CMK (cell line): Measurements from ENCODE around the gene COL23A1.
"Not testable (repeated sequence)": the region's sequence is repeated elsewhere in the genome, so short reads cannot be mapped to it uniquely, and the experiment has no call there.

Experiments
- DNase-seq: peaks from one replicate; pipeline ENCODE4 v3.0.0-alpha.2; 2010; ENCODE audit warnings: low read depth

Gene COL23A1

GRCh38 chr5:178504340-178504960 is 85.7 kb downstream of the COL23A1 start:
- no peak for DNase-seq

DNA sequence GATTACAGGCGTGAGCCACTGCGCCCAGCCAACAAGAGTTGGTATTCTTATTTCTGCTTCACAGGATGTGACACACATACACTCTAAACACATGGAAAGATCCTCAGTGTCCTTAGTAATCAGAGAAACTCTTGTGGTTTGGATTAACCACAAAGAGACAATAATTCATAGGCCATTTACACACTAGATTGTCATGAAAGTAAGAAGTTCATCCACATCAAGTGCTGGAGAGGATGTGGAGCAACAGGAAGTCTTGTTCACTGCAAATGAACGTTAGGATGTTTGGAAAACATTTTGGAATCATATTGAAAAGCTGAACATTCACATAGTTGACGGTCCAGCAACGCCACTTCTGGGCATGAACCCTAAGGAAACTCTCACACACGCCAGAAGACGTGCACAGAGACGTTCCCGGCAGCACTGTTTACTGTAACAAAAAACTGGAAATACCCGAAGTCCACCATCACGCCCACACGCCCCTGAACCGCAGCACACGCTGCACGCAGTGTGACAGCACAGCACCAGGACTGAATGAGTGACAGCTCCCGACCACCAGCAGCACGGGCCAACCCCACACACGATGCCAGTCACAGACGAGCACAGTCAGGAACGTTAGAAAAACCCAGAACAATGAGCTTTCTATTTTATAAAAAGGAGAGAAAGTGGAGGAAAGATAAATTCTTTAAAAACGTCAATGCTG is 87.6 kb downstream of the COL23A1 start:
- no peak for DNase-seq

GRCh38 chr5:178499352-178499751 is 90.8 kb downstream of the COL23A1 start:
- no peak for DNase-seq

- no peak for DNase-seq
Observed at GRCh38 chr5:178496642-178497041, 93.6 kb downstream of the COL23A1 start.

- no peak for DNase-seq
Observed at GRCh38 chr5:178496214-178496613, 94.0 kb downstream of the COL23A1 start.

- no peak for DNase-seq
Observed at GRCh38 chr5:178495706-178496105, 94.5 kb downstream of the COL23A1 start.

GRCh38 chr5:178492278-178492677 is 97.9 kb downstream of the COL23A1 start:
- DNase-seq: no peak

DNA sequence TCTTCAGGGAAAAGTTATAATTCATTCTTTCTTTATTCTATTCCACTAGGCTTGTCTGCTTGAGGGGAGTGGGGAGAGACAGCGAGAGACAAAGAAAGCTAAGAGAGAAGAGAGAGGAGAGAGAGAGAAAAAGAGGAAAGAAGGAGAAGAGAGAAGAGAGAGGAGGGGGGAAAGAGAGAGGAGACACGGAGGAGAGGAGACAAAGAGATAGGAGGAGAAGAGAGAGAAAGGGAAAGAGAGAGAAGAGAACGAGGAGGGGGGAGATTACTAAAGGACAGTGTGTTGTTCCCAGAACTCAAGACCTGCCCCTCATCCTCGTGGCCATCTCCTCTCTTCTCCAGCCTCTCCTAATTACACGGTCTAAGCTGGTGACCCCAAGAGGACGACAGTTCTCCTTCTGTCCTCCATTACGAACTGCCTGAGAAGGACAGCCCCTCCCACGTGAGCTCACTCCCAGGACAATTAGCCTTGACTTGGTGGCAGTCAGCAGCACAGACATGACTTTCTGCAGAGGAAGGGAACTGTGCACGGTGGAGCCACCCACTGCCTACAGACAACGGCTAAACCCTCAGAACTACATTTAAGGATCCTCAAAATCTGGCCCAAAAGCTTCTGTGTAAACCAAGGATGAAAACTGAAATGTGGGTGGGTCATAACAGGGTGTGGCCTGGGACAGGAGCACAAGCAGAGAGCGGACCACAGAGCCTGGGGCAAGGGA is 99.1 kb downstream of the COL23A1 start:
- DNase-seq: no peak

DNA sequence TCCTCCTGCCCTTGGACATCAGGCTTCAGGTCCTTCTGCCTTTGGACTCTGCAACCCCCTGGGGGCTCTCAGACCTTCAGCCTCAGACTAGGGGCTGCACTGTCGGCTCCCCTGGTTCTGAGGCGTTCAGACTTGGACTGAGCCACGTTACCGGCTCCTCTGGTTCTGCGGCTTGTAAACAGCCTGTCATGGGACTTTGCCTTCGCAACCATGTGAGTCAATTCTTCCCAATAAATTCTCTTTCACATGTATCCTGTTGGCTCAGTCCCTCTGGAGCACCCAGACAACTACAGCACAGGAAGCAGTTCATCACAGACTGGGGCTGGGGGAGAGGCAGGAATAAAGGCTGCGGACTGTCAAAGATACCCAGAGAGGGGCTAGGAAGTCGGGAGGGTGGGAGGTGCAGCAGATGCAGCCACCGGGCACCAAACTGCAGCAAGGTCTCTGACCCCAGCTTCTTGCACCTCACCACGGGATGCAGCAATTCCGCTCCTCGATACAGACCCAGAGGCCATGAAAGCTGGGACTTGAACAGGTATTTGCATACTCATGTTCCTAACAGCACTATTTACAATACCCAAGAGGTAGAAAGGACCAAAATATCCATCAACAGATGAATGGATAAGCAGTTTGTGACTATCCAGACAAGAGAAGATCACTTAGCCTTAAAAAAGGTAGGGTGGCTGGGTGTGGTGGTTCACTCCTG is 100.8 kb downstream of the COL23A1 start:
- no peak for DNase-seq

DNA sequence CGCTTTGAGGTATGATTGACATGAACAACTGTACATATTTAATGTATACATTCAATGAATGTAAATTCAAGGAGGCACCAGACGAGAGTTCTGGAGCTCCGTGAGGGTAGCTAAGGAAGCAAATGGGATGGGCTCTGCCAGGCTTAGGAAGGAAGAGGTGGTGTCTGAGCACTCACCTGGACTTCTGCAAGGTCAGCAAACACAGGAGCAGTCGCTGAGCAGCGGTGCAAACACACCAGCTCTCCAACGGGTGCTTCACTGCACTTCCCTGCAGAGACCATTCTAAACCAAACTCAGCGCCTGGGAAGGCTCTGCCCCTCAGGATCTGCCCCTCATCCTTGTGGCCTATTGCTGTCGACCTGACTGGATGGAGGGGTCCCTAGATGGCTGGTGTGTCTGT is 101.5 kb downstream of the COL23A1 start:
- DNase-seq: no peak

- DNase-seq: no peak
Observed at GRCh38 chr5:178487911-178488600, 102.1 kb downstream of the COL23A1 start.

DNA sequence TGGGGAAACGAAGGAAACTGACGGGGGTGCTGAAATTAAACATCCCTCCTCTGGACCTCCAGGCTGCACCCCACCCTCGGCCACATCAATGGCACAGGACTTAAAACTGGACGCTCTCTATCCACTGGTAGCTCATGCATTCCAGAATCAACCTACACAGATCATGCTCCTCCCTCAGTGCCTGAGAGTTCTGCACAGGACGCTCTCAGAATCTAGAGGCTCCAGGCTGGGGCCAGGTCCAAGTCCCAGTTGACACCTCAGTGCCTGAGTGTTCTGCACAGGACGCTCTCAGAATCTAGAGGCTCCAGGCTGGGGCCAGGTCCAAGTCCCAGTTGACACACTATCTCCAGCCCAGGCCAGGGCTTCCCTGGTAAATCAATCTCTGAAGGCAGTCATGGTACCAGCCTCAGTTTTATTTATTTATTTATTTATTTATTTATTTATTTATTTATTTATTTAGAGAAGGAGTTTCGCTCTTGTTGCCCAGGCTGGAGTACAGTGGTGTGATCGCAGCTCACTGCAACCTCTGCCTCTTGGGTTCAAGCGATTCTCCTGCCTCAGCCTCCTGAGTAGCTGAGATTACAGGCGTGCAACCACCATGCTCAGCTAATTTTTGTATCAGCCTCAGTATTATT is 103.2 kb downstream of the COL23A1 start:
- DNase-seq: not testable (repeated sequence)

DNA sequence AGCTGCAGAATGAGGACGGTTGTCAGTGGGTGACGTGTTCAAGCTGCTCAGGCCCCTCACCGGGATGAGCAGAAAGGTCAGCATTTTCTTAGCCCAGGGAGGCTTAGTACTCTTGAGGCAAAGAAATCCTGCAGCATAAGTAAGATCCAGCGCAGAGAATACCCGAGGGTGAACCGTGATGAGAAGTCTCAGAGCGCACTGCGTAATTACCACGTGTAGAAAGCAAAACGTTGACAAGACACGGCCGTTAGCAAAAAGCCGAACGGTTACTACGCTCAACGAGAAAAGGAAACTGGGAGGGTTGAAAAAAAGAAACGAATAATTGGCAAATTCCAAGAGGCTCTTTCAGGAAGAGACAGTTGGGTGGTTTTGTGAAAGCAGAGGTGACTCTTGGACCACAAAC is 104.0 kb downstream of the COL23A1 start:
- no peak for DNase-seq

- no peak for DNase-seq
Observed at GRCh38 chr5:178483620-178484019, 106.6 kb downstream of the COL23A1 start.

- DNase-seq: no peak
Observed at GRCh38 chr5:178479261-178479660, 110.9 kb downstream of the COL23A1 start.

GRCh38 chr5:178478370-178478769 is 111.8 kb downstream of the COL23A1 start:
- no peak for DNase-seq

- DNase-seq: no peak
Observed at GRCh38 chr5:178477802-178478201, 112.4 kb downstream of the COL23A1 start.

DNA sequence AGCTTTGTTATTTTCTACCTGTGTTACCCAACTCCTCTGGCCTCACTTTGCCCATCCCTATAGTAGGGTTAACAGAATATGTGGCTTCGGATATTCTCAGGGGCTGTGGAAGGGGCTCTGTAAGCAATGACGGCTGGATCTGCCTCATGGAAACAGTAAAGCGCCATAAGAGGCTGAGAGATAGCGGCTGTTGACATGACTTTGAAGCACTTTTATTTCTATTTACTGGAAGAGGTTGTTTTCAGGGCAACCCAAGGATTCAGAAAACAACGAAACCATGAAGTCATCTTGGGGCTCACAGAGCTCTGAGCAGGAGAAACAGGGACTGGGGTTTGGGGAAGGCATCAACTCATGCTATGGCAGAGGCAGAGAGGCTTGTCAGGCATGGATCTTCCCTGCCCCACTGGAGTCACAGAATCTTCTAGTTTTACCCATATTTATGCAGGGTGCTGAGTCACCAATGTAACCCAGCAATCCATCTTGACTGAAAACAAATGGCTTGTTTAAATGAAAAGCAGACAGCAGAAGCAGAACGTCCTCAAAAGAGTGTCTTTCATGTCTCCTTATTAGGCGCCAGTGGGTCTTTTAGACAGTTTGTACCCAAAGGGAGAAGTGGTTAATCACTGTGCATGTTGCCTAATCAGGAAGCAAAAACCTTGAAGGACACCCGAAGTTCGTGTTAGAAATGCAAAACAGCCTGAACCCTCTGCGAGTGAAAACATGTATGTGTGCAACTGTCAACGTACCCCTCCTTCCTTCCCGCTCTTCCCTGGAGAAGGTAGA is 113.0 kb downstream of the COL23A1 start:
- no peak for DNase-seq

DNA sequence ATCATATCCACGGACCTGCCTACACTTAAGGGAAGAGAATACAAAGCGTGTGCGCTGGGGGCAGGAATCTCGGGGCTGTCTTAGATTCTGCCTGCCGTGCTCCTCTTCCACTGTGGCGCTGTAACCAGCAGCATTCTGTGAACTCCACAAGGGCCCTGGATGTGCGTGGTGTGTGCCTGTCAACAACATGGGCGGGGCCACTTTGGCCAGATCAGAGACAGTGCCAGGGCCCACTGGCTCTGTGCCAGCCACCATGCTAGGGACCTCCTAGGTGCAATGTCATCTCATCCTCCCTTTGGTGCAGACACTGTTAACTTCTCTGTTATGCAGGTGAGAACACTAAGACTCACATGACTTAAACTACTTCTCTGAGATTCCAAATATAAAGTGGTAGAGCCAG is 113.7 kb downstream of the COL23A1 start:
- DNase-seq: no peak

DNA sequence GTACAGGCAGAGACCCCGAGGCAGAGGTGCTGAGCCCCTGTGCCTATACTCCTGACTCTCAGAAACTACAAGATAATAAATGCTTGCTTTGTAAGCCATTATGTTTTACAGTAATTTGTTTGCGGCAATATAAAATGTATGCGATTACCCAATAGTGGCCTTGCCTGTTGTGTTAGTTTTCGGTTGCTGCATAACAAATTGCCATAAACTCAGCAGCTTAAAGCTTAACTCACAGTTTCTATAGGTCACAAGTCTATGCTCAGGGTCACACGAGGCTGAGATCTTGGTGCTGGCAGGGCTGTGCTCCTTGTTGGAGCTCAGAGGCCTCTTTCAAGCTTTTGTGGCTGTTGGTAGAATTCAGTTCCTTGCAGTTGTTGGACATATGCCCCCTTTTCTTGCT is 114.8 kb downstream of the COL23A1 start:
- no peak for DNase-seq
